ENCODE data around the gene VSTM4. TPM values are rescaled to one million over a fixed set of nuclear protein-coding genes. Genes with fewer than 3 reads are reported as not detected.

Gene VSTM4
- total RNA-seq, 2 experiments from 2014 or later: not detected

DNA sequence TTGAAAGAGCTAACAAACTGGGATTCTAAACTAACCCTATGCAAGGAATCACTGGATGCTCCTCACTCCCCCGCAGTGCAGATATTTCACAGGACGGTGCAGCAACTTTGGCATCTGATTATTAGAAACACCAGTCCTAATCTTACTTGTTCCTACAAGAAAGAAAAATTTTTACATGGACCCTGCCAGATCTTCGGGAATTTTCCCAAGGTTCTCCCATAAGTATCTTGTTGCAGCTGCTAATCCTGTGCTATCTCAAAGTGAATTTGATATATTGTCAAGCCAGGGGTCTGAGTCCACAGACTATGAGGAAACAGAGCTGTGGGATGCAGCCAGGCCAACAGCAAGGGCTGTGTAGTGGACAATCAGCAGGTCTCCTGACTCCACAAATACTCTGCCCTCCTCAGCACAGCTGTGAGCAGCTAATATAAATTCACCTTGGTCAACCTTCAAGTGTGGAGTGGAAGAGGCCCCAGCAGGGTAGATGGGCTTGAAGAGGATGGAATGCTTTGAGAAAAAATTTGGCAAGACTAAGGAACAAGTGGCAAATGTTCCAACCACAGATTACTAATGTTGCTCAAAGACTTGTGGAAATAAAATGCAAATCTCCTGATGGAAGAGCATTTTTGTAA, 25.6 kb downstream of the VSTM4 start:
- no peak overlapping the region for H2AFZ ChIP-seq (ENCODE audit: low read length)
- no TSS peak for BruUV-seq (replicated peaks)
- H3K27ac ChIP-seq (ENCODE audit: low read depth, low read length, poor library complexity, severe bottlenecking): no peak overlapping the region
- ChIA-PET CTCF (ENCODE audit: unreplicated experiment) (interaction anchor here (1.0 kb wide), 1 partner anchor 36 kb away, joined by 3 read pairs; no protein-coding TSS in a partner anchor), POLR2A (interaction anchor here (0.5 to 2.2 kb wide), 4 partner anchors 9 to 854 kb away, joined by 4 to 8 read pairs (median 4); no protein-coding TSS in a partner anchor)
- H3K79me2 ChIP-seq (ENCODE audit: insufficient read depth, low read depth, low read length): no peaks in the 10 kb centered on the region
- TF ChIP-seq, protein P1, sequence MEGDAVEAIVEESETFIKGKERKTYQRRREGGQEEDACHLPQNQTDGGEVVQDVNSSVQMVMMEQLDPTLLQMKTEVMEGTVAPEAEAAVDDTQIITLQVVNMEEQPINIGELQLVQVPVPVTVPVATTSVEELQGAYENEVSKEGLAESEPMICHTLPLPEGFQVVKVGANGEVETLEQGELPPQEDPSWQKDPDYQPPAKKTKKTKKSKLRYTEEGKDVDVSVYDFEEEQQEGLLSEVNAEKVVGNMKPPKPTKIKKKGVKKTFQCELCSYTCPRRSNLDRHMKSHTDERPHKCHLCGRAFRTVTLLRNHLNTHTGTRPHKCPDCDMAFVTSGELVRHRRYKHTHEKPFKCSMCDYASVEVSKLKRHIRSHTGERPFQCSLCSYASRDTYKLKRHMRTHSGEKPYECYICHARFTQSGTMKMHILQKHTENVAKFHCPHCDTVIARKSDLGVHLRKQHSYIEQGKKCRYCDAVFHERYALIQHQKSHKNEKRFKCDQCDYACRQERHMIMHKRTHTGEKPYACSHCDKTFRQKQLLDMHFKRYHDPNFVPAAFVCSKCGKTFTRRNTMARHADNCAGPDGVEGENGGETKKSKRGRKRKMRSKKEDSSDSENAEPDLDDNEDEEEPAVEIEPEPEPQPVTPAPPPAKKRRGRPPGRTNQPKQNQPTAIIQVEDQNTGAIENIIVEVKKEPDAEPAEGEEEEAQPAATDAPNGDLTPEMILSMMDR (conservative IDR thresholded peaks at IDR 0.05; ENCODE audit: low read length): no peak
- no peak for TF ChIP-seq EZH2phosphoT487 (IDR thresholded peaks at IDR 0.05; ENCODE audit: borderline replicate concordance, low read depth, low read length)
- H3K4me2 ChIP-seq (ENCODE audit: low read length): no peak overlapping the region
- H4K20me1 ChIP-seq (ENCODE audit: insufficient read depth, low read length): no peaks in the 10 kb centered on the region
- no peak for DNase-seq (ENCODE audit: low spot score)
- no peaks in the 10 kb centered on the region for H3K9me2 ChIP-seq (ENCODE audit: insufficient read depth, low read length)
- no peak overlapping the region for H3K4me3 ChIP-seq (ENCODE audit: low read depth, low read length, poor library complexity, severe bottlenecking)
- no peaks in the 10 kb centered on the region for H3K36me3 ChIP-seq (ENCODE audit: insufficient read depth, low read length)
- intact Hi-C loops (cut with micrococcal nuclease; ENCODE audit: unreplicated experiment): no loop called here
- peaks cover 18% of the 10 kb centered on the region for H3K9me3 ChIP-seq (ENCODE audit: low read length)
- no peaks in the 10 kb centered on the region for H3K4me1 ChIP-seq (ENCODE audit: insufficient read depth, low read length, poor library complexity, severe bottlenecking)

DNA sequence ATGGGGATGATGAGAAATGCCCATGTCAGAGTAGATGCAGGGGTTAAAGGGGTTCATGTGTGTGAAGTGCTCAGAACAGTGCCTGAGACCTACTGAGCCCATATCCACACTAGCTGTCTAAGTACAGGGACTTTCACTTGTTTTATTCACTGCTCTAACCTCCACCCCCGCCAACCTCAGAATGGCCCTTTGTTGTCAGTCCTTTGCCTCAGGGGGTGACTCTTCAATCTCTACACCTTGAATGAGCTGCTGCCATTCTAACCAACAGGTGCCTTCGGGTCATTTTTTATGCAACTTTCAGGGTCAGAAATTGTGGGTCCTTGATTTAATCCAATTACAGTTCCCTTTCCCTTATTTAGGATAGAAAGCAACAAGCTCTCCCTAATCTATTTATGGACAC, 26.2 kb downstream of the VSTM4 start:
- intact Hi-C loops (cut with micrococcal nuclease; ENCODE audit: unreplicated experiment): no loop called here
- Histone ChIP-seq H4K20me1 (ENCODE audit: insufficient read depth, low read length) (no peaks in the 10 kb centered on the region), H3K79me2 (ENCODE audit: insufficient read depth, low read depth, low read length) (no peaks in the 10 kb centered on the region), H3K4me1 (ENCODE audit: insufficient read depth, low read length, poor library complexity, severe bottlenecking) (no peaks in the 10 kb centered on the region), H3K4me3 (ENCODE audit: low read depth, low read length, poor library complexity, severe bottlenecking) (no peak overlapping the region), H3K9me2 (ENCODE audit: insufficient read depth, low read length) (no peaks in the 10 kb centered on the region), H3K9me3 (ENCODE audit: low read length) (peaks cover 18% of the 10 kb centered on the region), H3K4me2 (ENCODE audit: low read length) (no peak overlapping the region), H2AFZ (ENCODE audit: low read length) (no peak overlapping the region), H3K27ac (ENCODE audit: low read depth, low read length, poor library complexity, severe bottlenecking) (no peak overlapping the region), H3K36me3 (ENCODE audit: insufficient read depth, low read length) (no peaks in the 10 kb centered on the region)
- no peak for DNase-seq (ENCODE audit: low spot score)
- no peak for TF ChIP-seq EZH2phosphoT487 (IDR thresholded peaks at IDR 0.05; ENCODE audit: borderline replicate concordance, low read depth, low read length)
- TF ChIP-seq, protein P1 (conservative IDR thresholded peaks at IDR 0.05; ENCODE audit: low read length): no peak
- CTCF ChIA-PET (ENCODE audit: unreplicated experiment): interaction anchor here (1.0 kb wide), 1 partner anchor 36 kb away, joined by 3 read pairs; no protein-coding TSS in a partner anchor
- no TSS peak for BruUV-seq (replicated peaks)
- POLR2A ChIA-PET: interaction anchor here (0.5 to 2.2 kb wide), 4 partner anchors 9 to 854 kb away, joined by 4 to 8 read pairs (median 4); no protein-coding TSS in a partner anchor

DNA sequence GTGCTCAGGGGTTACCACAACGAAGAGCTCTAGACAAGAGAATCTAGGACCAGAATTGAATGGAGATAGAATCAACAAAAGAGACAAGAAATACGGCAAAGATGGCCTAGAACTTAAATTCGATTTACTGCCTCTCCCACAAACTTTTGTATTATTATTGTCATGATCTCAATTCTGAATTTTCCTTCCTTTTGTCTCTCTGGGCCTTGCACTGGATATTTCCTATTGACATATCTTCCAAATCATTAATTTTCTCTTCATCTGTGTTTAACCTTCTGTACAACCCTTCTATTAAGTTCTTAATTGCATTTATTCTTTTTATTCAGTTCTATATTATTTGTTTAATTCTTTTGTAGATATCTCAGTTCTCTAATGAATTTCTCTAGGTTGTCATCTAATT, 28.4 kb downstream of the VSTM4 start:
- H3K79me2 ChIP-seq (ENCODE audit: insufficient read depth, low read depth, low read length): no peaks in the 10 kb centered on the region
- no peaks in the 10 kb centered on the region for H3K9me2 ChIP-seq (ENCODE audit: insufficient read depth, low read length)
- no peak overlapping the region for H3K4me2 ChIP-seq (ENCODE audit: low read length)
- no TSS peak for BruUV-seq (replicated peaks)
- H3K36me3 ChIP-seq (ENCODE audit: insufficient read depth, low read length): no peaks in the 10 kb centered on the region
- H2AFZ ChIP-seq (ENCODE audit: low read length): no peak overlapping the region
- intact Hi-C loops (cut with micrococcal nuclease; ENCODE audit: unreplicated experiment): no loop called here
- POLR2A ChIA-PET: no interaction called here
- TF ChIP-seq, protein P1 (conservative IDR thresholded peaks at IDR 0.05; ENCODE audit: low read length): no peak
- no peak for TF ChIP-seq EZH2phosphoT487 (IDR thresholded peaks at IDR 0.05; ENCODE audit: borderline replicate concordance, low read depth, low read length)
- DNase-seq (ENCODE audit: low spot score): no peak
- H3K4me3 ChIP-seq (ENCODE audit: low read depth, low read length, poor library complexity, severe bottlenecking): no peak overlapping the region
- H3K4me1 ChIP-seq (ENCODE audit: insufficient read depth, low read length, poor library complexity, severe bottlenecking): no peaks in the 10 kb centered on the region
- H3K27ac ChIP-seq (ENCODE audit: low read depth, low read length, poor library complexity, severe bottlenecking): no peak overlapping the region
- H4K20me1 ChIP-seq (ENCODE audit: insufficient read depth, low read length): no peaks in the 10 kb centered on the region
- CTCF ChIA-PET (ENCODE audit: unreplicated experiment): no interaction called here
- H3K9me3 ChIP-seq (ENCODE audit: low read length): peaks cover 18% of the 10 kb centered on the region
